Fibroblast of skin of left biceps (primary cell): ENCODE data around the gene TRUB1.
A peak's percentile ranks its signal among the peaks of the same experiment; 100 is the strongest.
"Not testable (repeated sequence)": the region's sequence is repeated elsewhere in the genome, so short reads cannot be mapped to it uniquely, and the experiment has no call there.

Experiments
- DNase-seq, 2 experiments: peaks; one replicate each; pipeline ENCODE4 v3.0.0-alpha.2; 2013; ENCODE audit warnings: low read depth in 2 of 2

Gene TRUB1

GRCh38 chr10:114937962-114938855 lies at the start of gene TRUB1:
TRUB1 (plus strand) TSS chr10:114938195; CDS start chr10:114938254, 59 bp downstream.
- DNase-seq: peak; percentile 78 to 82

DNA sequence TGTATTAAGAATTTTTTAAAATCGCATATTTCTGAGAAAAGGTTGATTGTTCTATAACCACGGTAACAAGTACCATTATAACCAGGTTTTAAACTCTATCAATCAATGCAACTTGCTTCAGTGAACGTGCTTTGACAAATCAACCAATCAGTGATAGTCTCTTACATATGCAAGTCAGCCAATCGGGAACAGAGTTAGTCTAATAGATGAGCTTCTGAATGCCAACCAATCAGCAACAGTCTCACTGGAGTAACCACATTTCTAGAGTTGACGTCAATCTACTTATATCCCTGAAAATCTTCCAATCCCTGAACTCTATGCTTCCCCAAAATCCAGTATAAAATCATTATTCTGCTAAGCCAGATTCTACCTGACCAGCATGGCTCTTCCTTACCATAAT lies 44.7 kb upstream of the TRUB1 start:
- no peak for DNase-seq

- no peak for DNase-seq
Observed at GRCh38 chr10:114894911-114895310, 43.1 kb upstream of the TRUB1 start.

DNA sequence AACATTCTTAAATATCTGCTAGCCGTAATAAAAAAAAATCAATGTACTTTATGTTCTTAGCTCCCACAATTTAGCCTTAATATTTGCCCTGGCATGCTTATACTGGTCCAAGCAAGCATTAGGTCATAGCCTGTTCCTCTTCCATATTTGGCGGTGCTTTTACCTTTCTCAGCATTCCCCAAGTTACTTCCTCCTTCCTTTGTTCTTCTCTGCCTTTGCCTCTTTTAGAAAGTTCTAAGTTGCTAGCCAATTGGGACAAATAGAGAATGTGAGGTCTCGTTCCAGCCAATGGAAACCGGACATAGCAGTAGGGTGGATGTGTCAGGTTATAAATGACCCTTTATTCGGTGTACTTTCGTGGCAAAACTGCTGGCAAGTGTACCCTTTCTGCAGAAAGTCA lies 41.0 kb upstream of the TRUB1 start:
- DNase-seq: not testable (repeated sequence)

DNA sequence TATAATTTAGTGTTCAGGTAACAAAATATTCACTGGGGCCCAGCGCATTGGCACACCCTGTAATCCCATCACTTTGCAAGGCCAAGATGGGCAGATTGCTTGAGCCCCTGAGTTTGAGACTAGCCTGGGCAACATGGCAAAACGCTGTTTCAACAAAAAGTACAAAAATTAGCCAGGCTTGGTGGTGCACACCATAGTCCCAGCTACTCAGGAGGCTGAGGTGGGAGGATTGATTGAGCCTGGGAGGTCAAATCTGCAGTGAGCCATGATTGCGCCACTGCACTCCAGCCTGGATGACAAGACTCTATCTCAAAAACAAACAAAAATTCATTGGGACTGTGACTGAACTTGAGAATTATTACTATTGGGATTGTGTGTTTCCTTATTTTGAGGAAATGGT lies 40.4 kb upstream of the TRUB1 start:
- DNase-seq: no peak

GRCh38 chr10:114899982-114900381 lies 38.0 kb upstream of the TRUB1 start:
- no peak for DNase-seq

DNA sequence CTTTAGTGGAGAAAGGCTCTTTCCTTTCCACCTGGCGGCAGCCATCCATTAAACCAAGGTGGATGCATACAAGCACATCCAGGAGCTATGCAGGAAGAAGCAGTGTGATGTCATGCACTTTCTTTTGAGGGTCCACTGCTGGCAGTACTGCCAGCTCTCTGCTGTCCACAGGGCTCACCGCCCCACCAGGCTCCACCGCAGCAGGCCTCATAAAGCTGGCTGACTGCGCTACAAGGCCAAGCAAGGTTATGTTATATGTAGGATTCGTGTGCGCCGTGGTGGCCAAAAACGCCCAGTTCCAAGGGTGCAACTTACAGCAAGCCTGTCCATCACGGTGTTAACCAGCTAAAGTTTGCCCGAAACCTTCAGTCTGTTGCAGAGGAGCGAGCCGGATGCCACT lies 37.3 kb upstream of the TRUB1 start:
- no peak for DNase-seq

GRCh38 chr10:114902151-114902550 lies 35.8 kb upstream of the TRUB1 start:
- no peak for DNase-seq

DNA sequence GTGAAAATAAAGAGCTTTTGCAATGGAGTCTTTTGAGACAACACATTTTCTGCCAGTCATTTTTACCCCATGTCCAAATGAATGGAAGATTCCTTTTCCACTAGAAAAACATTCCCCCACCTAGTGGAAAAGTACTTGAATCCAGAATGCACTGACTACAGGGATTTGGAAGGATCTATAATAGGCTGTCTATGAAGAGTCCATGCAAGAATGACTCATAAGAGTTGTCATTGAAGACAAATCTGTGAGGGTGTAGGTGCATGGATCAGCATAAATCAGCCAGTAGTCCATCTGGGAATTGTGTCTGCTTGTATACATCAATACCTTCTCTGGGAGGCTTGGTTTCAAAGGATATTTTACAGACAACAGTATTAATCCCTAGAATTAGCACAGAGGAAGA lies 32.5 kb upstream of the TRUB1 start:
- peak in 1 of 2 experiments; percentile 8 for DNase-seq

DNA sequence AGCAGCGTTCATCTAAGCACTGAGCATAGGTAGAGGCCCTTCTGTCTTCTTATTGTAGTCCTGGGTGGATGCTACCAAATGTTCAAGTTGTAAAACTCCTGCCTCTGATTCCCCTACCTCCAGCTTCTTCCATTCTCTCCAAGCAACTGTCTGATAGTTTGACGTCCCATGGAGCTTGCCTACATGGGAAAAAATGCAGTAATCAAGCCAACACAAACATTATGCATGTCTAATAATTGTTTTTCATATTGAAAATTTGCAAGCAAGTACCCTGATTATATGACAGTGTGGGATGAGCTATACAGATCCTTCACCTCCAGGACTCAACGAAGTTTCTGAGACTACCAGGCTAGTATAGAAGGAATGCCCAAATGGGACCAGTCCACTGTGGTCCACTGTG lies 31.0 kb upstream of the TRUB1 start:
- DNase-seq: no peak

- no peak for DNase-seq
Observed at GRCh38 chr10:114908896-114909295, 29.1 kb upstream of the TRUB1 start.

DNA sequence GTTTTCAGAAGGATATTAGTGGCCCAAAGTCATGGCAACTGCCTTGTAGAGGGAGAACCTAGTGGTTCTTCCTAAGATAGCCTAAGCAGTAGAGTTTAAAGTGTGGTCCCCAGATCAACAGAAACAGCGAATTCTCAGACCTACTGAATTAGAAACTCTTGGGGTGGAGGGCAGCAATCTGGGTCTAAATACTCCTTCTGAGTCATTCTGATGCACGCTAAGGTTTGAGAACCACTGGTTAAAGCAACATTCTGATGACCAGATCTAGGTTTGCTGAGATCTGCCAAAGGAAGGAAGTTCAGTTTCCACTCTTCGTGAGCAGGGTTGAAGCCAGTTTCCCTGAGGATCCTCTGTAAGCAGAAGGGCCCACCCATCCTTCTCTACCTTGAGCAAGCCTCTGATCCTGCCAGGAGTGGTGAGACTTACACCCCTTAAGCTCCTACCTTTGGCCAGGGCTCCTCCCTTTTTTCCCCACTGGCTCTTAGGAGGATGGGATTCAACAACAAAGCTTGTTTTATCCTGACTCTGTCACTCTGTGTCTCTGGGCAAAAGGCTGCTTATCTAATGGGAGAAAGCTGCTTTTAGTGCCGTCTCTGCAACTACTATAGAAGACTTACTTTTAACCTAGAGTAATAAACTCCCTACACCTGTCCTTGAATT lies 26.8 kb upstream of the TRUB1 start:
- no peak for DNase-seq

DNA sequence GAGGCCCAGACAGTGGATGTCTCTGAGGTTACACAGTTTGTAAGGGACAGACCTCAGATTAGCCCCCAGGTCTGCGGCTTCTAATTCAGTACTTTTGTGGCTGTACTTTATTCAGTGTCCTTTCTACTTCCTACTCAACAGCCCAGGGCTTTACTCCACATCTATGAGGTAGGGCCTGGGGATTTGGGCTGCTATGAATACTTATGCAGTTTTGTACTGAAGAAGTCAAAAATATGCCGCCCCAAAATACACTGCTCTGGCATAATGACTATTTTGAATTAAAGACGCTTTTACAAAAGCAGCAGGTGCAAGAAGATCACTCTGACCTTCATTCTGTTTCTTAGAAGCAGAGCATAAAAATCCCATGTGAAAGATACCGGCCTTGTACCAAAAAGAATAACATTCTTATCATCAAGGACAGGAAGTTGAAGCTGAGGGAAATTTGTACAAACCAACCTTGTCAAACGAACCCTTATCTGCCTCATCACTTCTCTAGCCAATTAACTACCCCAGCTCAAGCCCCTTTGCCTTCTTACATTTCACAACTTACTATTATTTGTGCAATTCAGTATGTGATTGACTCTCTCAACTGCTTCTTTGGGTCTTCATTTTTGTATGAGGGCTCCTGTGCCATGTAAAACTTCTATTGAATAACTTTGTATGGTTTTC lies 26.1 kb upstream of the TRUB1 start:
- no peak for DNase-seq

DNA sequence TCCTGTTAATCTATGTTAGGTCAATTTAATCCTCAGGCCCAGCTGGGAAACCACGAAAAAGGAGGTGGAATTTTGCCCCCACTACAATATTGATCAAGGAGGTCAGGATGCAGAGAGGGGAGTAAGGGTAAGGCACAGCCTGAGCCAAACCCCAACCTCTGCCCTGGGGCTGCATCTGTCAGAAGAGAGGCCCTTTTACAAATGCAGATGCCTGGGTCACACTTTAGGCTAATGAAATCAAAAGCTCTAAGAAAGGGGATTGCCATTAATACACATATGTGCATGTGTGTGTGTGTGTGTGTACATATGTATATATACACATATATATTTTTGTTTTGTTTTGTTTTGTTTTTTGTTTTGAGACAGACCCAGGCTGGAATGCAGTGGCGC lies 25.5 kb upstream of the TRUB1 start:
- no peak for DNase-seq

GRCh38 chr10:114914560-114914959 lies 23.4 kb upstream of the TRUB1 start:
- no peak for DNase-seq

GRCh38 chr10:114915294-114915693 lies 22.7 kb upstream of the TRUB1 start:
- no peak for DNase-seq

GRCh38 chr10:114916653-114917052 lies 21.3 kb upstream of the TRUB1 start:
- DNase-seq: no peak

GRCh38 chr10:114917459-114917858 lies 20.5 kb upstream of the TRUB1 start:
- no peak for DNase-seq

DNA sequence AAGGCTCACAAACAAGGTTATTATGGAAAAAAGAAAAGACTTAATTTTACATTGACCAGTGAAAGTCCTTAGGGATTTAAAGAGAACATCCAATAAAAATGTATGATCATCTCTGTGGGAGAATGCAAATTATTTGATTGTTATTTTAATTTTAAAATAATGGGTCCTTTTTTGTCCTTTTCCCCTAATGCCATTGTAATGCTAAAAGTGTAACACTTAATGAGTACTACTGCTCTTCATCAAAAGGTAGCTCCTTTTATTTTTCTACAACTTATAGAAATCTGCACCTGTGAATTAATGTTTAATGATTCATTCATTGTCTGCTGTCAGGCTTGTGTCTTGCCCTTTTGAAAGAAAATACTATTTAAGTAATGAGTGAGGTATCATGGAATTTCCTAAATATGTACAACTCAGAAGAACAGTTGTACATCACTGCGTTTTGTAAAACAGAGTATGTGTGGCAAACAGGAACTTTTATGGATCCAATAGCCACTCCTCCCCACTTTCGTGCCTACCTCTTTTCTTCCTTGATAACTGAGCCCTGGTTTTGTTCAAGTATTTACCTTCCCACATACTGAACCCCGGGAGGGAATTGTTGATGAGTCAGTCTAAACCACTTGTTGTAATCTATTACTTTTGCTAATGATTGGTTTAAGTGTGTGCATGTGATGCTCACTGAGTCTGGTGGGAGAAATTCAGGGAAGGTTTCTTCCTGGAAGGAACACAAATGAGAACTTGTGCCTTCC lies 19.9 kb upstream of the TRUB1 start:
- DNase-seq: no peak

GRCh38 chr10:114920459-114920858 lies 17.5 kb upstream of the TRUB1 start:
- no peak for DNase-seq

DNA sequence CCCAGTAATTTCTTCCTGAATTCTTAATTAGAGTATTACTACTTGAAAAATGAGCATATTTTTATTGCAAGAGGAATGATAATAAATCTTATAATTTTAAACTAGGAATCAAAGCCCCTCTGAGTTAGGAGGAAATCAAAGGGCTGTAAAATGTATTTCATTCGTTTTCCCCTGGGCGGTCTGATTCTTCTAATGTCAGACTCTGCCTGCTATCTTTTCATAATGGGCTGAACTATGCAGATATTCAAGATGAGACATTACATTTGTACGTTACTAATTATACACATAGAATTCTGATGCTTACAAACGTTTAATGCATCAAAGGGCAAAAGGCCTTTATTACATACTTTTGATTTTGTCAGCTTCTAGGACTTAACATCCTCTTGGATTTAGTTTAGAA lies 16.0 kb upstream of the TRUB1 start:
- no peak for DNase-seq

DNA sequence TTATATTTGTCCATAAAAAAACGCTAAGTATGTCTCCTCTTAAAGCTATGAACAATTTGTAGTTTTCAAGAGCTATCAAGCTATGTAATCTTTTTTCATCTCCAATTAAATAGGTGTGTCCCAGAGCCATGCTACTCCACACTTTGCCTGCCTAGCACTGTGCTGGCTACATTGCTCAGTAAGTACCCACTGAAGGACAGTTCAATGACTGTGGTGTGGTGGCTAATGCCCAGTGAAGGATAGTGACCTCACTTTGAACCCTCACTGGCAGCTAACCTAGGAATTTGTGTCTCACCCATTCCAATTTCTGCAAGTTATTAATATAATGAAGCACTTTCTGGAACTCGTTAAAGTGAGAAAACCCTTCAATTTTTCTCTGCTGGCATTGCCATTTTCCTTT lies 14.4 kb upstream of the TRUB1 start:
- no peak for DNase-seq
